ENCODE measurements around the gene WWOX.

DNA sequence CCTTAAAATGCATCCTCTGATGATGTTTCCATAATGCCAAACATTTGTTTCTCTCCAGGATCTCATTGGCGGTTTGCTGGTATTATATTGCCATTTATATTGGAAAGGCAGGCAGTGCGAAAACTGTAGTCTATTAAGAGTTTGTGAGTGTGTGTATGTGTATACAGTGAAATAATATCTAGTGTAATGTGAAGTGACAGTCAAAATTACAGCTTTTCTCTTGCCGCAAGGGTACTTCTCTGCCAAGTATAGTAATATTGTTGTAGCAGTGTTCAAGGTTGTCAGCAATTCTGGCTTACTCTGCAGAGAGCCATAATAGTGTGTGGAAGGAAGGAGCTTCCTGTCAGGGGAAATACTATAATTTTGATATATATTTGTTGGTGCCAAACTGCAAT lies 178.6 kb downstream of the WWOX start:
- TF ChIP-seq, protein P1, sequence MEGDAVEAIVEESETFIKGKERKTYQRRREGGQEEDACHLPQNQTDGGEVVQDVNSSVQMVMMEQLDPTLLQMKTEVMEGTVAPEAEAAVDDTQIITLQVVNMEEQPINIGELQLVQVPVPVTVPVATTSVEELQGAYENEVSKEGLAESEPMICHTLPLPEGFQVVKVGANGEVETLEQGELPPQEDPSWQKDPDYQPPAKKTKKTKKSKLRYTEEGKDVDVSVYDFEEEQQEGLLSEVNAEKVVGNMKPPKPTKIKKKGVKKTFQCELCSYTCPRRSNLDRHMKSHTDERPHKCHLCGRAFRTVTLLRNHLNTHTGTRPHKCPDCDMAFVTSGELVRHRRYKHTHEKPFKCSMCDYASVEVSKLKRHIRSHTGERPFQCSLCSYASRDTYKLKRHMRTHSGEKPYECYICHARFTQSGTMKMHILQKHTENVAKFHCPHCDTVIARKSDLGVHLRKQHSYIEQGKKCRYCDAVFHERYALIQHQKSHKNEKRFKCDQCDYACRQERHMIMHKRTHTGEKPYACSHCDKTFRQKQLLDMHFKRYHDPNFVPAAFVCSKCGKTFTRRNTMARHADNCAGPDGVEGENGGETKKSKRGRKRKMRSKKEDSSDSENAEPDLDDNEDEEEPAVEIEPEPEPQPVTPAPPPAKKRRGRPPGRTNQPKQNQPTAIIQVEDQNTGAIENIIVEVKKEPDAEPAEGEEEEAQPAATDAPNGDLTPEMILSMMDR (IDR thresholded peaks at IDR 0.05; ENCODE audit: poor library complexity): no peak
- TF ChIP-seq EZH2phosphoT487 (IDR thresholded peaks at IDR 0.05; ENCODE audit: low read depth, severe bottlenecking, unreplicated experiment) (no peak), EZH2 (IDR thresholded peaks at IDR 0.05; ENCODE audit: borderline replicate concordance) (no peak)

Measured in hepatocyte (in vitro differentiated cells).